ENCODE measurements around the gene ANTXR1.

Gene ANTXR1

GRCh38 chr2:69104261-69104660 is 91.3 kb downstream of the ANTXR1 start:
- Histone ChIP-seq H3K4me1 (ENCODE audit: insufficient read depth, low read length) (no peaks in the 10 kb centered on the region), H2AFZ (ENCODE audit: low read depth, low read length) (no peak overlapping the region), H4K20me1 (ENCODE audit: insufficient read depth, low read length) (no peaks in the 10 kb centered on the region), H3K27me3 (ENCODE audit: insufficient read depth, low read length, poor library complexity) (no peaks in the 10 kb centered on the region), H3K79me2 (ENCODE audit: insufficient read depth, low read length) (no peaks in the 10 kb centered on the region), H3K27ac (ENCODE audit: low read length) (no peak overlapping the region), H3K9ac (ENCODE audit: low read depth, low read length) (no peak overlapping the region), H3K36me3 (ENCODE audit: insufficient read depth, low read length) (peaks cover 42% of the 10 kb centered on the region), H3K4me2 (ENCODE audit: insufficient read depth, low read length) (no peak overlapping the region), H3K9me3 (ENCODE audit: insufficient read depth, low read length, severe bottlenecking) (no peaks in the 10 kb centered on the region), H3K4me3 (ENCODE audit: low read depth in 1 of 2, low read length in 2 of 2) (no peak overlapping the region)
- TF ChIP-seq EZH2 (IDR thresholded peaks at IDR 0.05; ENCODE audit: borderline replicate concordance, low read depth, low read length, severe bottlenecking): no peak
- TF ChIP-seq CTCF (IDR thresholded peaks at IDR 0.05; ENCODE audit: borderline replicate concordance, extremely low read depth, low read length, poor library complexity, severe bottlenecking): no peak
- ATAC-seq (ENCODE audit: insufficient read depth, low read depth): no peak
- no peak for DNase-seq

- Histone ChIP-seq H3K36me3 (ENCODE audit: insufficient read depth, low read length) (peaks cover 9% of the 10 kb centered on the region; the same call in 1 of the 2 replicates), H3K4me2 (ENCODE audit: insufficient read depth, low read length) (no peak overlapping the region), H3K79me2 (ENCODE audit: insufficient read depth, low read length) (no peaks in the 10 kb centered on the region), H4K20me1 (ENCODE audit: insufficient read depth, low read length) (no peaks in the 10 kb centered on the region), H3K27ac (ENCODE audit: low read length) (no peak overlapping the region), H3K4me1 (ENCODE audit: insufficient read depth, low read length) (no peaks in the 10 kb centered on the region), H3K9me3 (ENCODE audit: insufficient read depth, low read length, severe bottlenecking) (no peaks in the 10 kb centered on the region), H3K27me3 (ENCODE audit: insufficient read depth, low read length, poor library complexity) (no peaks in the 10 kb centered on the region), H3K4me3 (ENCODE audit: low read depth in 1 of 2, low read length in 2 of 2) (no peak overlapping the region), H3K9ac (ENCODE audit: low read depth, low read length) (no peak overlapping the region), H2AFZ (ENCODE audit: low read depth, low read length) (no peak overlapping the region)
- TF ChIP-seq CTCF (IDR thresholded peaks at IDR 0.05; ENCODE audit: borderline replicate concordance, extremely low read depth, low read length, poor library complexity, severe bottlenecking) (no peak), EZH2 (IDR thresholded peaks at IDR 0.05; ENCODE audit: borderline replicate concordance, low read depth, low read length, severe bottlenecking) (no peak)
- no peak for DNase-seq
- no peak for ATAC-seq (ENCODE audit: insufficient read depth, low read depth)
Measured at GRCh38 chr2:69109255-69109654, 96.3 kb downstream of the ANTXR1 start.

GRCh38 chr2:69111076-69111475 is 98.1 kb downstream of the ANTXR1 start:
- Histone ChIP-seq H3K79me2 (ENCODE audit: insufficient read depth, low read length) (no peaks in the 10 kb centered on the region), H3K4me1 (ENCODE audit: insufficient read depth, low read length) (no peaks in the 10 kb centered on the region), H3K4me3 (ENCODE audit: low read depth in 1 of 2, low read length in 2 of 2) (no peak overlapping the region), H2AFZ (ENCODE audit: low read depth, low read length) (no peak overlapping the region), H3K27ac (ENCODE audit: low read length) (no peak overlapping the region), H3K4me2 (ENCODE audit: insufficient read depth, low read length) (no peak overlapping the region), H4K20me1 (ENCODE audit: insufficient read depth, low read length) (no peaks in the 10 kb centered on the region), H3K9me3 (ENCODE audit: insufficient read depth, low read length, severe bottlenecking) (no peaks in the 10 kb centered on the region), H3K27me3 (ENCODE audit: insufficient read depth, low read length, poor library complexity) (no peaks in the 10 kb centered on the region), H3K9ac (ENCODE audit: low read depth, low read length) (no peak overlapping the region), H3K36me3 (ENCODE audit: insufficient read depth, low read length) (peaks cover 4% of the 10 kb centered on the region; the same call in 1 of the 2 replicates)
- no peak for TF ChIP-seq EZH2 (IDR thresholded peaks at IDR 0.05; ENCODE audit: borderline replicate concordance, low read depth, low read length, severe bottlenecking)
- TF ChIP-seq CTCF (IDR thresholded peaks at IDR 0.05; ENCODE audit: borderline replicate concordance, extremely low read depth, low read length, poor library complexity, severe bottlenecking): no peak
- DNase-seq (no peak), ATAC-seq (ENCODE audit: insufficient read depth, low read depth) (no peak)

- H3K4me3 ChIP-seq (ENCODE audit: low read depth in 1 of 2, low read length in 2 of 2): no peak overlapping the region
- no peak overlapping the region for H3K4me2 ChIP-seq (ENCODE audit: insufficient read depth, low read length)
Measured at GRCh38 chr2:69113627-69114026, 100.6 kb downstream of the ANTXR1 start.

More at GRCh38 chr2:69113627-69114026, 100.6 kb downstream of the ANTXR1 start:
- no peak overlapping the region for H2AFZ ChIP-seq (ENCODE audit: low read depth, low read length)
- no peak for DNase-seq
- no peaks in the 10 kb centered on the region for H4K20me1 ChIP-seq (ENCODE audit: insufficient read depth, low read length)
- no peak overlapping the region for H3K27ac ChIP-seq (ENCODE audit: low read length)
- TF ChIP-seq CTCF (IDR thresholded peaks at IDR 0.05; ENCODE audit: borderline replicate concordance, extremely low read depth, low read length, poor library complexity, severe bottlenecking) (no peak), EZH2 (IDR thresholded peaks at IDR 0.05; ENCODE audit: borderline replicate concordance, low read depth, low read length, severe bottlenecking) (no peak)
- H3K79me2 ChIP-seq (ENCODE audit: insufficient read depth, low read length): no peaks in the 10 kb centered on the region
- H3K27me3 ChIP-seq (ENCODE audit: insufficient read depth, low read length, poor library complexity): no peaks in the 10 kb centered on the region
- no peak for ATAC-seq (ENCODE audit: insufficient read depth, low read depth)
- no peak overlapping the region for H3K9ac ChIP-seq (ENCODE audit: low read depth, low read length)
- no peaks in the 10 kb centered on the region for H3K9me3 ChIP-seq (ENCODE audit: insufficient read depth, low read length, severe bottlenecking)
- no peaks in the 10 kb centered on the region for H3K36me3 ChIP-seq (ENCODE audit: insufficient read depth, low read length)
- no peaks in the 10 kb centered on the region for H3K4me1 ChIP-seq (ENCODE audit: insufficient read depth, low read length)

All from DND-41 (cell line).